HG02642 (cell line): ENCODE results near the gene LRRC73.

Source experiments
- ATAC-seq: cut with Tn5 transposase; IDR thresholded peaks from one replicate; pipeline ENCODE4 v1.9.1; 2021; ENCODE audit warnings: mild to moderate bottlenecking; ENCODE audit not compliant: unreplicated experiment, poor library complexity

The LRRC73 gene

DNA sequence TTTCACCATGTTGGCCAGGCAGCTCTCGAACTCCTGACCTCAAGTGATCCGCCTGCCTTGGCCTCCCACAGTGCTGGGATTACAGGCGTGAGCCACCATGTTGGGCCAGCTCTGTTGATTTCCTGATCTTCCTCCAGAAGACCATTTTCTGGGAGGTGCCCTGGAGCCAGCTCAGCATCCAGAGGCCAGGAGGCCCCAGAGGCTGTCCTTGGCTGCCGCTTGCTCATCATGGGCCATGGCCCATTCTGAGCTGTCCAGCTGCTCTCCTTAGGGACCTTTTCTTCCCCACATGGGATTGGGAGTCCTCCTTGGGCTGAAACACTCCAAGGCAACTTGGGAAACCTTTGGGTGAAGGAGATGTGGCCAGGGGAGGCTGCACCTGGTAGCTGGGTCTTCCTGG is 15.4 kb downstream of the LRRC73 start:
- ATAC-seq = no peak

DNA sequence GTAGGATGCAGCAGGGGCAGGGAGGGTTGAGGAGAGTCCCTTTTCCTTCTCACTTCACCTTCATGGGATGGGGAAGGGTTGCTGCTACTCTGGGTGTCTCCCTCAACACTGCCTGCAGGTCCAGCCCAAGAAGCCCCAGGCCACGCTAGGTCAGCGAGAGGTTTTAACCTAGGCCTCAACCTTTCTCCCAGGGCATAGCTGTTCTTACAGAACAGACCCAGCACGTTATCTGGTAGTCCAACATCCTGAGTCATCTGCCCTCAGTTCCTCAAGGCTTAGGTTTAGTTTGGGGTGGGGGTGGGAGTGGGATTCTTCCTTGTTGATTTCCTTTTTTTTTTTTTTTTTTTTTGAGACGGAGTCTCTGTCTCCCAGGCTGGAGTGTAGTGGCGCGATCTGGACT is 15.8 kb downstream of the LRRC73 start:
- no peak for ATAC-seq

GRCh38 chr6:43493833-43494232 is 16.3 kb downstream of the LRRC73 start:
- no peak for ATAC-seq

- no peak for ATAC-seq
Observed at GRCh38 chr6:43493230-43493629, 16.9 kb downstream of the LRRC73 start.

GRCh38 chr6:43492673-43493072 is 17.5 kb downstream of the LRRC73 start:
- no peak for ATAC-seq

- no peak for ATAC-seq
Observed at GRCh38 chr6:43491750-43492661, 18.1 kb downstream of the LRRC73 start.

- no peak for ATAC-seq
Observed at GRCh38 chr6:43490523-43490939, 19.6 kb downstream of the LRRC73 start.

- no peak for ATAC-seq
Observed at GRCh38 chr6:43489277-43490072, 20.7 kb downstream of the LRRC73 start.

DNA sequence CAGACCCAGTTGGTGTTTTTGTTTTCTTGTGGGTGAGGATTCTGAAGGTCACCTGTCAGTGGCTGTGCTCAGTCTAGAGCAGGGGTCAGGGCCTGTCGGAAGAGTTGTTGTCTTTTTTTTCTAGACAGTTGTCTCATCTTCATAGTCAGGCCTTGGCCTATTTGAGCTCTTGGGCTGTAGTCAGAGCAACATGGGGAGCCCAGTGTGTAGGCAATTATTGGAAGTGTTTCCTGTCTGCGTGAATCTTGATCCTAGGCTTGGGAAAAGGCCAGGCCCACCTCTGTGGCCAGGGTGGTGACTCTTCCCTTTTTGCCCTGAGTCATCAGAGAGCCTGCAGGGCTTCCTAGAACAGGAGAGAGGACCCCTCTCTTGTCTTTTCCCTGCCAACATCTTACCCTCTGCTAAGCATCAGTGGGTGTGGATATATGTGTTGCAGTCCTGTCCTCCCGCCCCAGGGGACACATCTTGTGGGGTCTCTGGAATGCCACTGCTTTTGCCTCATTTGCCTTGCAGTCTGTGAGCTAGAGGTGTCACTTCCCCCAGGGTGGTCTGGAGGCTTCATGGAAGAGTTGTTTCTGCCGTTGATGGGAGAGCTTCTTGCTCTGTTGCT is 21.4 kb downstream of the LRRC73 start:
- no peak for ATAC-seq

DNA sequence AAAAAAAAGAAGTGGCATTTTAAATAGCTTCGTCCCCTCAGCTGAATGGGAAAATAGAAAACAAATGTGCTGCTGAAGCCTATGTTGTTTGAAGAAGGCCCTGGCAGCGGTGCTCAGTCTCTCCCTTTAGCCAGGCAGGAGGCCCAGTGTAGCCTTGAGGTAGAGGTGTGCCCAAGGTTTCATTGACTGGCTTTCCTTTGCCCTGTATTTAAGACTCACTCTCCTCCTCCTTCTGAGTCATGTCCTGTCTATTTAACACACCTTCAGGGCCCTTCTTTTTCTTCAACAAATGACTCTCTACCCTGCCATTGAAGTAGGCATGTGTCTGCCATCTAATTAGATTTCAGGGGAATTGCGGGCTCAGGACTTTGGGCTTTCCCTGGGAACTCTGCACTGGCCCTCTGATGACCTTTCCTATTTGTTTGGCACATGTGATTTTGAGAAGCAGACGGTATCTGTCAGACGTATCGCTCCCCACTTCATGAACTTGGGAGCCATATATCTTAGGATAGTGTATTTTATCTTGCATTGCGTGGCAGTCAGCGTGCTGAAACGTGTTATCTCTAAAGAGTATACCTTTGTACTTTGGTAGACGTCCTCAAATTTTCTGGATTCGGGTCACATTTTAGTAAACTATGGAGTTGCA is 28.4 kb downstream of the LRRC73 start:
- ATAC-seq = no peak

DNA sequence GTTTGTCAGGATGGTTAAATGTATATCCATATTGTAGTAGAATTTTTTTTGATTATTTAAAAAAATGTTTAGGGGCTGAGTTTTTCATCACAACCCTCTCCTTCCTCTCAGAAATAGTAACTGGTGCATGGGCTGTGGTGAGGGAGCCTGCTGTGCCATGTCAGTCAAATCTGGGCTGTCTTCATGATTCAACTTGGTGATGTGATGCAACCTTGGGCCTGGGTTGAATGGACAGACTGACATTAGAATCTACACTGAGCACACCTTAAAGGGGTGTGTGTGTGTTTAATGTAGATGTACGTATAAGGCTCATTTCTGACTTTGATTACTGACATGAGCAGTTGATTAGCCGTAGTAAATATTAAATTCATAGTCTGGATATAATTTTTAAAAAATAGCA is 29.1 kb downstream of the LRRC73 start:
- ATAC-seq = no peak

GRCh38 chr6:43478008-43478372 is 32.2 kb downstream of the LRRC73 start:
- no peak for ATAC-seq

GRCh38 chr6:43477235-43478007 is 32.7 kb downstream of the LRRC73 start, which contains the start of gene TJAP1:
Gene TJAP1, plus strand, starts transcription at chr6:43477570. Its CDS starts 21,432 bp downstream, at chr6:43499002.
- ATAC-seq = peak; percentile 98

GRCh38 chr6:43476746-43477145 is 33.4 kb downstream of the LRRC73 start:
- ATAC-seq = no peak

- ATAC-seq = no peak
Observed at GRCh38 chr6:43475516-43475915, 34.6 kb downstream of the LRRC73 start.

GRCh38 chr6:43472515-43472914 is 37.6 kb downstream of the LRRC73 start:
- no peak for ATAC-seq

- ATAC-seq = no peak
Observed at GRCh38 chr6:43471399-43471798, 38.7 kb downstream of the LRRC73 start.

- ATAC-seq = no peak
Observed at GRCh38 chr6:43469947-43470346, 40.2 kb downstream of the LRRC73 start.

DNA sequence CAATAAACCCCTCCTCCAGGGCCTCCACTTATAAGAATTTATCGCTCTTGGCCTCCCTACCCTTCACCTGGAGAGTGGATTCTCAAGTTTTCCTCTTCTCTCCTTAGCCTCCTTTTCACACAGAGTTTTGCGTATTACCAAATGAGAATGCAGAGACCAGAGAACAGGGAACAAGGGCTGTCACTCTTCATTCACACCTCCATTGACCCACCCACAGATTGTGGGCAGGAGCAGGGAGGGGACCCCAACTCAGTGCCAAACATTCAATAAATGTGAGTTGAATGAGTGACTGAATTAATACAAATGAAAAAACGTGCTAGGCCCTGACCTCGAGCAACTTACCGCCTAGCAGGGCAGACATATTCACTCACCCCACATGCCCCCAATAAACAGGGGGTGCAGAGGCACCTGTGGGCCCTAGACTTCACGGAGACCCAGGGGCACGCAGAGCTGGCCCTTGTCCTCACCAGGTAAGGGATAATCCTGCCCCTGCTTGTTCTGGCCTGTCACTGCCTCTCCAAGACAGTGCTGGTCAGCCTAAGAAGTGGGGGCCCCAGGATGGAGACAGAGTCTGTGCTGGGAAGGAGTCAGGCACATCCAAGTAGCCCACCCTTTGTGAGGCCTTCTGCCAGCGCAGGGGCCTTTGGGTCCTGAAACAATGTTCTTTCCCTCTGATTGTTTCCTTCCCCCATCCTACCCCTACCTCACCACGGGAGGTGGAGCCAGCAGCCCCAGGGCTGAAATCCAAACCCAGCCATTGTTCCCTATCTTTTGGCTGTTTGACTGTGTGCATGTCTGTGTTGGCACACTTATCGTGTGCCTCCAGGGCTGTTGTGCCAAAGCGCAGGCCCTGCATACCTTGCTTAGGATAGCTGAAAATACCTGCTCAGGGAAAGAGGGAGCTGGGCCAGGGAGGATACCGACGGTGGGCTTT is 41.1 kb downstream of the LRRC73 start:
- ATAC-seq = no peak
